ENCODE measurements around the gene ADAMTS18.

DNA sequence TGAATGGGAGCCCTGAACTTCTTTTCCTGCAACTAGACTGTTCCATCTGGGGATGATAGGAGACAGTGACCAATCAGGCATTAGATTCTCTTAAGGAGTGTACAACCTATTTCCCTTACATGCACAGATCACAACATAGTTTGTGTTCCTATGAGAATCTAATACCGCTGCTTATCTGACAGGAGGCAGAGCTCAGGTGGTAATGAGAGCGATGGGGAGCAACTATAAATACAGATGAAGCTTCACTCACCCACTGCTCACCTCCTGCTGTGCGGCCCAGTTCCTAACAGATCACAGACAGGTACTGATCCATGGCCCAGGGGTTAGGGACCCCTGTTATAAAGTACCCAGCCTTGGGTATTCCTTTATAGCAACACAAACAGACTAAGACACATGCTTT lies 17.4 kb upstream of the ADAMTS18 start:
- TF ChIP-seq, protein P1, sequence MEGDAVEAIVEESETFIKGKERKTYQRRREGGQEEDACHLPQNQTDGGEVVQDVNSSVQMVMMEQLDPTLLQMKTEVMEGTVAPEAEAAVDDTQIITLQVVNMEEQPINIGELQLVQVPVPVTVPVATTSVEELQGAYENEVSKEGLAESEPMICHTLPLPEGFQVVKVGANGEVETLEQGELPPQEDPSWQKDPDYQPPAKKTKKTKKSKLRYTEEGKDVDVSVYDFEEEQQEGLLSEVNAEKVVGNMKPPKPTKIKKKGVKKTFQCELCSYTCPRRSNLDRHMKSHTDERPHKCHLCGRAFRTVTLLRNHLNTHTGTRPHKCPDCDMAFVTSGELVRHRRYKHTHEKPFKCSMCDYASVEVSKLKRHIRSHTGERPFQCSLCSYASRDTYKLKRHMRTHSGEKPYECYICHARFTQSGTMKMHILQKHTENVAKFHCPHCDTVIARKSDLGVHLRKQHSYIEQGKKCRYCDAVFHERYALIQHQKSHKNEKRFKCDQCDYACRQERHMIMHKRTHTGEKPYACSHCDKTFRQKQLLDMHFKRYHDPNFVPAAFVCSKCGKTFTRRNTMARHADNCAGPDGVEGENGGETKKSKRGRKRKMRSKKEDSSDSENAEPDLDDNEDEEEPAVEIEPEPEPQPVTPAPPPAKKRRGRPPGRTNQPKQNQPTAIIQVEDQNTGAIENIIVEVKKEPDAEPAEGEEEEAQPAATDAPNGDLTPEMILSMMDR (conservative IDR thresholded peaks at IDR 0.05; ENCODE audit: low read depth, low read length) = no peak
- no peak for TF ChIP-seq EZH2phosphoT487 (IDR thresholded peaks at IDR 0.05; ENCODE audit: borderline replicate concordance, low read length)
- no peak for TF ChIP-seq EZH2 (IDR thresholded peaks at IDR 0.05; ENCODE audit: low read length, unreplicated experiment)
